ENCODE measurements around the gene DIO3.

Gene DIO3

DNA sequence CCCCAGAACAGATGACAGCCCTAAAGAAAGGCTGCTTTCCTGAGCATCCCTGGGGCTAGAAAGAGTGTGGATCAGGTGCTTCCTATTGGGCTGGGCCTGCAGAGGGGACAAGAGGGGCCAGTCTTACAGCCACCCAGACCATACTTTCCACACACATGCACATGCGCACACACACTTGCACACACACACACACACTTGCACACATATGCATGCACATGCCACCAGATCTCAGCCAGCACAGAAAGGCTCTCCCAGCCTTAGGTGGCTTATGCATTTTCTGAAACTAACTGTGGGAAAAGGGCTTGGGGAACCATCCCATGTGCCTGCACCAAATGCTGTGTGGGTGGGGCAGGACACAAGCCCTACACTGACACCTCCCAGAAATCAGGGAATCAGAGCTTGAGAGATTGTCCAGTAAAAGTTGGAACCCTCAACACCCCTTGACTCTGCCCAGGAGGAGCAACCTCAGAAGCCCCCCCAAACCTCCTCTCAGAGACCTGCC, 2.5 kb upstream of the DIO3 start:
- TF ChIP-seq TAF1 (IDR thresholded peaks at IDR 0.05; ENCODE audit: low read depth): no peak
- no peak for TF ChIP-seq CEBPB (IDR thresholded peaks at IDR 0.05)
- no peak for TF ChIP-seq MAX (IDR thresholded peaks at IDR 0.05)
- no peak for TF ChIP-seq ZBTB7A (IDR thresholded peaks at IDR 0.05; ENCODE audit: low read depth)
- no peak for TF ChIP-seq RAD21 (IDR thresholded peaks at IDR 0.05; ENCODE audit: low read depth)
- TF ChIP-seq USF1 (IDR thresholded peaks at IDR 0.05): no peak
- TF ChIP-seq YY1 (IDR thresholded peaks at IDR 0.05; ENCODE audit: low read depth): no peak

DNA sequence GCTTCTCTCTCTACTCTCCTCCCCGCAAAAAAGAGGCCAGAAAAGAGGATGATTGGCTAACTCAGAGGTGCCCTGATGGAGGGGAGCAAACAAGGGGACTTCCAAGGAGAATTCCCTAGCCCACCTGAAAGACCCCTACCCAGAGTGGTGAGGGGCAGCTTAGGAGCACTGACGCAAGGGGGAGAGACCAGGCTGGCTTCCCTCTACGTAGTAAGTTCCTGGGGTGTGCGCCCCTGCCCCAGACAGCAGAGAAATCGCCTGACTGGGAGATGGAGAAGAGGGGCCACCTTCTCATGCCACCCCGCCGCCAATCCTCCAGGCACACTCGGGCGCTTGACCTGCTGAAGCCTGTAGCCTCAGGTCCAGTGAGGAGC, 2.1 kb upstream of the DIO3 start:
- TF ChIP-seq FOXM1 (IDR thresholded peaks at IDR 0.05; ENCODE audit: borderline replicate concordance, low read depth) (no peak), CREB1 (IDR thresholded peaks at IDR 0.05; ENCODE audit: low read depth) (no peak), RAD21 (IDR thresholded peaks at IDR 0.05; ENCODE audit: low read depth) (no peak), CEBPB (IDR thresholded peaks at IDR 0.05) (no peak), TCF12 (IDR thresholded peaks at IDR 0.05; ENCODE audit: low read depth) (no peak), TEAD4 (IDR thresholded peaks at IDR 0.05) (no peak), NFIC (IDR thresholded peaks at IDR 0.05) (no peak), MAX (IDR thresholded peaks at IDR 0.05) (no peak), YY1 (IDR thresholded peaks at IDR 0.05; ENCODE audit: low read depth) (no peak), ZBTB7A (IDR thresholded peaks at IDR 0.05; ENCODE audit: low read depth) (no peak), EGR1 (IDR thresholded peaks at IDR 0.05) (no peak), TAF1 (IDR thresholded peaks at IDR 0.05; ENCODE audit: low read depth) (no peak), EP300 (IDR thresholded peaks at IDR 0.05; ENCODE audit: borderline replicate concordance) (no peak), USF1 (IDR thresholded peaks at IDR 0.05) (no peak)
- TF ChIP-seq, protein P1, sequence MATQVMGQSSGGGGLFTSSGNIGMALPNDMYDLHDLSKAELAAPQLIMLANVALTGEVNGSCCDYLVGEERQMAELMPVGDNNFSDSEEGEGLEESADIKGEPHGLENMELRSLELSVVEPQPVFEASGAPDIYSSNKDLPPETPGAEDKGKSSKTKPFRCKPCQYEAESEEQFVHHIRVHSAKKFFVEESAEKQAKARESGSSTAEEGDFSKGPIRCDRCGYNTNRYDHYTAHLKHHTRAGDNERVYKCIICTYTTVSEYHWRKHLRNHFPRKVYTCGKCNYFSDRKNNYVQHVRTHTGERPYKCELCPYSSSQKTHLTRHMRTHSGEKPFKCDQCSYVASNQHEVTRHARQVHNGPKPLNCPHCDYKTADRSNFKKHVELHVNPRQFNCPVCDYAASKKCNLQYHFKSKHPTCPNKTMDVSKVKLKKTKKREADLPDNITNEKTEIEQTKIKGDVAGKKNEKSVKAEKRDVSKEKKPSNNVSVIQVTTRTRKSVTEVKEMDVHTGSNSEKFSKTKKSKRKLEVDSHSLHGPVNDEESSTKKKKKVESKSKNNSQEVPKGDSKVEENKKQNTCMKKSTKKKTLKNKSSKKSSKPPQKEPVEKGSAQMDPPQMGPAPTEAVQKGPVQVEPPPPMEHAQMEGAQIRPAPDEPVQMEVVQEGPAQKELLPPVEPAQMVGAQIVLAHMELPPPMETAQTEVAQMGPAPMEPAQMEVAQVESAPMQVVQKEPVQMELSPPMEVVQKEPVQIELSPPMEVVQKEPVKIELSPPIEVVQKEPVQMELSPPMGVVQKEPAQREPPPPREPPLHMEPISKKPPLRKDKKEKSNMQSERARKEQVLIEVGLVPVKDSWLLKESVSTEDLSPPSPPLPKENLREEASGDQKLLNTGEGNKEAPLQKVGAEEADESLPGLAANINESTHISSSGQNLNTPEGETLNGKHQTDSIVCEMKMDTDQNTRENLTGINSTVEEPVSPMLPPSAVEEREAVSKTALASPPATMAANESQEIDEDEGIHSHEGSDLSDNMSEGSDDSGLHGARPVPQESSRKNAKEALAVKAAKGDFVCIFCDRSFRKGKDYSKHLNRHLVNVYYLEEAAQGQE (IDR thresholded peaks at IDR 0.05; ENCODE audit: low read depth): no peak

GRCh38 chr14:101559624-101560533, 1.4 kb upstream of the DIO3 start:
- TF ChIP-seq YY1 (IDR thresholded peaks at IDR 0.05; ENCODE audit: low read depth): no peak
- no peak for TF ChIP-seq CEBPB (IDR thresholded peaks at IDR 0.05)
- no peak for TF ChIP-seq TCF12 (IDR thresholded peaks at IDR 0.05; ENCODE audit: low read depth)
- TF ChIP-seq RAD21 (IDR thresholded peaks at IDR 0.05; ENCODE audit: low read depth): no peak
- TF ChIP-seq ZBTB7A (IDR thresholded peaks at IDR 0.05; ENCODE audit: low read depth): no peak
- no peak for TF ChIP-seq FOXM1 (IDR thresholded peaks at IDR 0.05; ENCODE audit: borderline replicate concordance, low read depth)
- TF ChIP-seq TAF1 (IDR thresholded peaks at IDR 0.05; ENCODE audit: low read depth): no peak
- TF ChIP-seq MAX (IDR thresholded peaks at IDR 0.05): no peak
- TF ChIP-seq CREB1 (IDR thresholded peaks at IDR 0.05; ENCODE audit: low read depth): no peak
- no peak for TF ChIP-seq EGR1 (IDR thresholded peaks at IDR 0.05)
- TF ChIP-seq EP300 (IDR thresholded peaks at IDR 0.05; ENCODE audit: borderline replicate concordance): no peak
- TF ChIP-seq TEAD4 (IDR thresholded peaks at IDR 0.05): no peak
- no peak for TF ChIP-seq NFIC (IDR thresholded peaks at IDR 0.05)
- TF ChIP-seq, protein P1 (IDR thresholded peaks at IDR 0.05; ENCODE audit: low read depth): no peak
- no peak for TF ChIP-seq USF1 (IDR thresholded peaks at IDR 0.05)

DNA sequence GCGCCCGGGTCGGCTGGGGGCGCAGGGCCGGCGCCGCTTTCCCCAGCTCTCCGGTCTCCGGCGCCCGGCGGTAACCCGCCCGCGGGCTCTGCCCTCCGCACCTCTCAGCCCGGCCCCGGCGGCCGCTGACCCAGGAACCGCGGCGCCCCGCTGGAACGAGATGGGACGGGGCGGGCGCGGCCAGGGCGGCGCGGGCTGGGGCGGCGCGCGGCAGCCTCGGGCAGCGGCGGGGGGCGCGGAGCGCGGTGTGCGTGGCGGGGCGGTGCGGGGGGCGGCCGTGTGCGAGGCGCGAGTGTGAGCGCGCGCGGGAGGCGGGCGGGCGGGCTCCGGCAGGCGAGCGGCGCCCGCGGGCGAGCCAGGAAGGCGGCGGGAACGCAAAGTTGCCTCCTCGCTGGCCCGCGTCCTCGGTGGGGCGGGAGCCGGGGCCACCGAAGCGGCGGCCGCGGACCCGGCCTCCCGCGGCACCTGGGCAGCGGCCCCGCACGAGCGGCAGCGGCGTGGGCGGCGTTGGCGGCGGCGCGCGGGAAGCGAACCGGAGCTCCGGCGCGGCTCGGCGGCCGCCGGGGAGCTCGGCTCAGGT, 671 bp upstream of the DIO3 start:
- TF ChIP-seq EP300 (IDR thresholded peaks at IDR 0.05; ENCODE audit: borderline replicate concordance) (no peak), ZBTB7A (IDR thresholded peaks at IDR 0.05; ENCODE audit: low read depth) (no peak), CEBPB (IDR thresholded peaks at IDR 0.05) (no peak)
